Heart left ventricle (tissue), 16 donors: ENCODE results near the gene XPR1. TPM values are rescaled to one million over a fixed set of nuclear protein-coding genes. Genes with fewer than 3 reads are reported as not detected.
"Not testable (repeated sequence)": the region's sequence is repeated elsewhere in the genome, so short reads cannot be mapped to it uniquely, and the experiment has no call there.

Experiments used
- ATAC-seq, 4 donors: fragments of 200-7000 bp; cut with Tn5 transposase; one replicate each; pipeline ENCODE4 v1.9.1; 2020 to 2022; ENCODE audit warnings: moderate library complexity in 4 of 4, mild to moderate bottlenecking in 3 of 4, moderate number of reproducible peaks in 1 of 4
- DNase-seq, 5 donors: peaks; one replicate each; pipeline ENCODE4 v3.0.0-alpha.2; 2020
- H3K27ac ChIP-seq, 12 donors: fragments of 200-600 bp; sonication (generic) in 4 of 12; one replicate each; pipeline versions ENCODE4 v1.5.0 to v1.8.0; 2016 to 2022; ENCODE audit warnings: mild to moderate bottlenecking in 2 of 12
- H3K27me3 ChIP-seq, 9 donors: fragments of 200-600 bp; sonication (generic) in 2 of 9; one replicate each; pipeline versions ENCODE4 v1.5.1 to v1.8.0; 2016 to 2022; ENCODE audit warnings: mild to moderate bottlenecking in 3 of 9
- H3K36me3 ChIP-seq, 9 donors: fragments of 200-600 bp; sonication (generic) in 2 of 9; one replicate each; pipeline versions ENCODE4 v1.5.0 to v1.8.0; 2018 to 2022; ENCODE audit warnings: mild to moderate bottlenecking in 2 of 9
- H3K4me1 ChIP-seq, 12 donors: fragments of 200-600 bp; sonication (generic) in 4 of 12; one replicate each; pipeline versions ENCODE4 v1.5.0 to v1.8.0; 2016 to 2022; ENCODE audit warnings: mild to moderate bottlenecking in 3 of 12
- H3K4me3 ChIP-seq, 12 donors: fragments of 200-600 bp; sonication (generic) in 4 of 12; one replicate each; pipeline versions ENCODE4 v1.5.0 to v1.8.0; 2017 to 2022; ENCODE audit warnings: mild to moderate bottlenecking in 9 of 12, moderate library complexity in 4 of 12
- H3K9me3 ChIP-seq, 12 donors: fragments of 200-600 bp; sonication (generic) in 4 of 12; one replicate each; pipeline versions ENCODE4 v1.5.0 to v1.8.0; 2016 to 2022; ENCODE audit warnings: mild to moderate bottlenecking in 1 of 12
- POLR2A ChIP-seq, 2 donors: fragments of 450-650 bp; IDR thresholded peaks; one replicate each; pipeline ENCODE4 v1.6.1; 2017; ENCODE audit warnings: antibody characterized with exemption in 2 of 2, mild to moderate bottlenecking in 2 of 2, moderate library complexity in 2 of 2
- WGBS, 4 donors: extraction: QIAGEN DNeasy Blood & Tissue Kit in 2 of 4; methylation state at CpG; one replicate each; pipeline versions ENCODE4 v1.1.5 to v1.1.7; 2013 to 2018; 5-methylcytosine and 5-hydroxymethylcytosine counted together
- intact Hi-C, 10 donors: fragments of 100-400 bp; cut with DNase I; formaldehyde crosslinking; loops; one replicate each; pipeline versions ENCODE4 v1.11.1 to v1.14.2; 2022
- polyA plus RNA-seq, 2 donors: library from polyadenylated mRNA; stranded (reverse); fragments of 200-250 nt; gene quantifications; one replicate each; pipeline ENCODE4 v1.2.3, GENCODE V29; 2013
- total RNA-seq, 9 donors: library from RNA; depleted of rRNA in 2 of 9; stranded (reverse); fragments of >200 nt in 2 of 9; fragmentation: NEBNext Ultra II Directional in 3 of 9; extraction: Animal tissue kit (Norgen Biotek cat#: 25700) in 3 of 9; gene quantifications; one replicate each; pipeline versions ENCODE4 v1.1.0 to v1.2.4, GENCODE V29; 2016 to 2023
- TF ChIP-seq, protein P1 (sequence below), 12 donors: fragments of 200-600 bp; sonication (generic) in 4 of 12; IDR thresholded peaks; one replicate each; pipeline versions ENCODE4 v1.5.0 to v1.8.0; 2018 to 2022; ENCODE audit warnings: antibody characterized with exemption in 12 of 12, mild to moderate bottlenecking in 5 of 12
- donor health status: ischemic (EF 13 %, LVEDD 7.1; RV severe dilation, severe dysfunction).
- donor health status: healthy with polysubstance abuse.
- donor health status: DM: no; HTN: yes; CAD: no.
- donor health status: DM: no; HTN: no; CAD: no.
- donor health status: ischemic (EF 25% LVEDD 6.9; RV normal size, moderate dysfunction).
- donor health status: ischemic (EF 25% LVEDD 5.7; RV mildly dilated, moderate dysfunction).
- donor health status: healthy.
- donor health status: DM: yes; HTN: yes; CAD: no.
- donor health status: ischemic (EF 35%, LVEDD 5.7; RV mildly dilated, moderate dysfunction).
- donor health status: nonischemic (EF 11% LVEDD 7.7; RV severe dilation, severe dysfunction).
- donor health status: DM: yes; HTN: yes; CAD: no.
- donor health status: PGD.
- donor health status: ischemic (EF 29% LVEDD 5.4; RV normal size, mild dysfunction).
- donor health status: nonischemic (EF 23%, LVEDD 6.1; RV moderate dilation, normal function).

Gene XPR1
- total and polyA plus RNA-seq, 11 donors = 18.6 to 163 (median 59.8) TPM

- Histone ChIP-seq H3K27me3 (no peaks in the 10 kb centered on the region), H3K27ac (no peak overlapping the region), H3K4me1 (peaks cover 0 to 14% (median 0%) of the 10 kb centered on the region in 12 donors), H3K9me3 (no peaks in the 10 kb centered on the region), H3K36me3 (peaks cover 0 to 57% (median 38%) of the 10 kb centered on the region in 9 donors), H3K4me3 (no peak overlapping the region)
- TF ChIP-seq, protein P1, sequence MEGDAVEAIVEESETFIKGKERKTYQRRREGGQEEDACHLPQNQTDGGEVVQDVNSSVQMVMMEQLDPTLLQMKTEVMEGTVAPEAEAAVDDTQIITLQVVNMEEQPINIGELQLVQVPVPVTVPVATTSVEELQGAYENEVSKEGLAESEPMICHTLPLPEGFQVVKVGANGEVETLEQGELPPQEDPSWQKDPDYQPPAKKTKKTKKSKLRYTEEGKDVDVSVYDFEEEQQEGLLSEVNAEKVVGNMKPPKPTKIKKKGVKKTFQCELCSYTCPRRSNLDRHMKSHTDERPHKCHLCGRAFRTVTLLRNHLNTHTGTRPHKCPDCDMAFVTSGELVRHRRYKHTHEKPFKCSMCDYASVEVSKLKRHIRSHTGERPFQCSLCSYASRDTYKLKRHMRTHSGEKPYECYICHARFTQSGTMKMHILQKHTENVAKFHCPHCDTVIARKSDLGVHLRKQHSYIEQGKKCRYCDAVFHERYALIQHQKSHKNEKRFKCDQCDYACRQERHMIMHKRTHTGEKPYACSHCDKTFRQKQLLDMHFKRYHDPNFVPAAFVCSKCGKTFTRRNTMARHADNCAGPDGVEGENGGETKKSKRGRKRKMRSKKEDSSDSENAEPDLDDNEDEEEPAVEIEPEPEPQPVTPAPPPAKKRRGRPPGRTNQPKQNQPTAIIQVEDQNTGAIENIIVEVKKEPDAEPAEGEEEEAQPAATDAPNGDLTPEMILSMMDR (IDR thresholded peaks at IDR 0.05) = no peak
- TF ChIP-seq POLR2A (IDR thresholded peaks at IDR 0.05) = no peak
- ATAC-seq (no peak), DNase-seq (no peak)
- intact Hi-C loops = loop anchor here in 1 of 10 donors (2.0 kb wide), 1 partner anchor 41 kb away; no protein-coding TSS in a partner anchor
Observed at GRCh38 chr1:180814258-180814657, 182.4 kb downstream of the XPR1 start.

DNA sequence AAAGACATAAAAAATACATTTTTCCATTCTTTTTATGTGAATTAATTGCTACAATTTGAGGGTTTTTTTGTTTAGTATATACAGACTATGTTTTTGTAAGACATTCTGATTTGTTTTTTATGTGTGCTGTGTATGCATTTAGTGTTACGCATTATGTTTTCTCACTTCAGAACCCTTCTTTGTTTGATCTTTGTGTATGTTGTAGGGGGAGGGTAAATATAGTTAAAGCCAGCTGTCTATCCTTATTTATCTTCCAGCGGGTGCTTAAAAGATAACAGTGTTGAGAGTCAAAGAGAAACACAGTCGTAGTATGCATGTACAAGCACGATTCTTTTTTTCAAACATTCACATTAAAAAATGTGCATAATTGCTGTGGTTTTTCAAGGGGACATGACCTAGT, 183.4 kb downstream of the XPR1 start:
- no peaks in the 10 kb centered on the region for H3K27me3 ChIP-seq
- DNase-seq (no peak), ATAC-seq (no peak)
- H3K36me3 ChIP-seq = peaks cover 0 to 49% (median 38%) of the 10 kb centered on the region in 9 donors
- no peaks in the 10 kb centered on the region for H3K9me3 ChIP-seq
- peaks cover 0 to 14% (median 0%) of the 10 kb centered on the region in 12 donors for H3K4me1 ChIP-seq
- TF ChIP-seq, protein P1 (IDR thresholded peaks at IDR 0.05) = no peak
- TF ChIP-seq POLR2A (IDR thresholded peaks at IDR 0.05) = no peak
- no peak overlapping the region for H3K4me3 ChIP-seq
- intact Hi-C loops = loop anchor here in 1 of 10 donors (2.0 kb wide), 1 partner anchor 40 kb away; no protein-coding TSS in a partner anchor
- 33 to 52% (median 50%) methylated on average over 4 of the region's 4 CpGs for WGBS, 4 donors
- no peak overlapping the region for H3K27ac ChIP-seq

- peaks cover 0 to 40% (median 32%) of the 10 kb centered on the region in 9 donors for H3K36me3 ChIP-seq
- intact Hi-C loops = no loop called here
- H3K4me3 ChIP-seq = no peak overlapping the region
- H3K4me1 ChIP-seq = peaks cover 0 to 14% (median 0%) of the 10 kb centered on the region in 12 donors
- TF ChIP-seq, protein P1 (IDR thresholded peaks at IDR 0.05) = no peak
- no peak for TF ChIP-seq POLR2A (IDR thresholded peaks at IDR 0.05)
- DNase-seq = no peak
- no peak overlapping the region for H3K27ac ChIP-seq
- peaks cover 0 to 5% (median 0%) of the 10 kb centered on the region in 12 donors for H3K9me3 ChIP-seq
- 91 to 95% (median 92%) methylated on average over 9 to 10 of the region's 10 CpGs for WGBS, 4 donors
- peak in 2 of 4 donors; percentile 20 to 26 for ATAC-seq
- no peaks in the 10 kb centered on the region for H3K27me3 ChIP-seq
Observed at GRCh38 chr1:180816132-180816531, 184.3 kb downstream of the XPR1 start.

DNA sequence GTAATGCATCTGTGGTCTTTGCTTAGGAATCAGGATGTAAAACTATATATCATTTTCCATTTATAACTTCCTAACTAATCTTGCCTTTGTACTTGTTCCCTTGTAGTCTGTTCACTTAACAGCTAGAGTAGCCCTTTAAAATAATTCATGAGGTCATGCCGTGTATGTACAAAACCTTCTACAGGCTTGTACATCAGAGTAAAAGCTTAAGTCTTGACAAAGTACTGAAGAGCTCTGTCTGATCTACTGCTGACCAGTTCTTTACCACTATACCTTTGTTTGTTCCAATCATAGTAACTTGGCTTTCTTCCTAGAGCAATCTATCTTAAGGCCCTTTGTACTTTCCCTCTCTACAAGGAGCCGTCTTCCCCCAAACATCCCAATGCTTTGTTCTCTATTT, 190.1 kb downstream of the XPR1 start:
- peaks cover 0 to 37% (median 19%) of the 10 kb centered on the region in 9 donors for H3K36me3 ChIP-seq
- WGBS, 4 donors = 41 to 50% (median 45%) methylated on average over 2 of the region's 2 CpGs
- no peak for DNase-seq
- peak; percentile 40 to 81 (median 66) for ATAC-seq
- intact Hi-C loops = no loop called here
- no peak overlapping the region for H3K4me3 ChIP-seq
- peak overlapping the region in 3 of 12 donors; percentile 7 to 37 (median 11) for H3K27ac ChIP-seq
- no peak for TF ChIP-seq POLR2A (IDR thresholded peaks at IDR 0.05)
- no peaks in the 10 kb centered on the region for H3K27me3 ChIP-seq
- H3K9me3 ChIP-seq = peaks cover 0 to 10% (median 0%) of the 10 kb centered on the region in 12 donors
- H3K4me1 ChIP-seq = peaks cover 0 to 6% (median 0%) of the 10 kb centered on the region in 12 donors

DNA sequence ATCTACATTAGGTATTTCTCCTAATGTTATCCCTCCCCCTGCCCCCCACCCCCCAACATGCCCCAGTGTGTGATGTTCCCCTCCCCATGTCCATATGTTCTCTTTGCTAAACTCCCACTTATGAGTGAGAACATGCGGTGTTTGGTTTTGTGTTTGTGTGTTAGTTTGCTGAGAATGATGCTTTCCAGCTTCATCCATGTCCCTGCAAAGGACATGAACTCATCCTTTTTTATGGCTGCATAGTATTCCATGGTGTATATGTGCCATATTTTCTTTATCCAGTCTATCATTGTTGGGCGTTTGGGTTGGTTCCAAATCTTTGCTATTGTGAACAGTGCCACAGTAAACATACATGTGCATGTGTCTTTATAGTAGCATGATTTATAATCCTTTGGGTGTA, 199.7 kb downstream of the XPR1 start:
- Histone ChIP-seq H3K36me3 (peaks cover 0 to 85% (median 20%) of the 10 kb centered on the region in 9 donors), H3K9me3 (peaks cover 0 to 29% (median 11%) of the 10 kb centered on the region in 12 donors)
- H3K27me3 ChIP-seq, H3K27ac ChIP-seq, DNase-seq, ATAC-seq, H3K4me3 ChIP-seq, intact Hi-C loops, H3K4me1 ChIP-seq: not testable (repeated sequence)
- 91 to 99% (median 96%) methylated on average over 2 of the region's 2 CpGs for WGBS, 4 donors

- ATAC-seq, H3K4me3 ChIP-seq, intact Hi-C loops, H3K4me1 ChIP-seq, H3K27me3 ChIP-seq, DNase-seq, H3K27ac ChIP-seq: not testable (repeated sequence)
- H3K36me3 ChIP-seq = peaks cover 0 to 91% (median 20%) of the 10 kb centered on the region in 9 donors
- 95 to 100% (median 97%) methylated on average over 1 of the region's 1 CpG for WGBS, 4 donors
- peaks cover 0 to 29% (median 11%) of the 10 kb centered on the region in 12 donors for H3K9me3 ChIP-seq
Observed at GRCh38 chr1:180833180-180833579, 201.4 kb downstream of the XPR1 start.
